PC-3 (cell line): ENCODE measurements around the gene MRPS17.

Experiments
- CTCF ChIP-seq: fragments of 300-600 bp; sonication (generic); conservative IDR thresholded peaks from 2 replicates; pipeline ENCODE4 v1.5.1; 2017; ENCODE audit warnings: antibody characterized with exemption, low read depth, mild to moderate bottlenecking, low read length
- EZH2 ChIP-seq: fragments of 300-600 bp; sonication (generic); IDR thresholded peaks from one replicate; pipeline ENCODE4 v1.6.1; 2017; ENCODE audit warnings: antibody characterized with exemption, mild to moderate bottlenecking, low read length; ENCODE audit not compliant: unreplicated experiment
- EZH2phosphoT487 ChIP-seq: fragments of 300-600 bp; sonication (generic); IDR thresholded peaks from 2 replicates; pipeline ENCODE4 v1.6.1; 2018; ENCODE audit warnings: mild to moderate bottlenecking, antibody characterized with exemption, low read length, borderline replicate concordance

GRCh38 chr7:55953707-55954475, 2.2 kb downstream of the MRPS17 start:
- TF ChIP-seq EZH2, result no peak
- TF ChIP-seq CTCF, result no peak
- no peak for TF ChIP-seq EZH2phosphoT487
